ENCODE measurements around the gene CBR3.

Gene CBR3

DNA sequence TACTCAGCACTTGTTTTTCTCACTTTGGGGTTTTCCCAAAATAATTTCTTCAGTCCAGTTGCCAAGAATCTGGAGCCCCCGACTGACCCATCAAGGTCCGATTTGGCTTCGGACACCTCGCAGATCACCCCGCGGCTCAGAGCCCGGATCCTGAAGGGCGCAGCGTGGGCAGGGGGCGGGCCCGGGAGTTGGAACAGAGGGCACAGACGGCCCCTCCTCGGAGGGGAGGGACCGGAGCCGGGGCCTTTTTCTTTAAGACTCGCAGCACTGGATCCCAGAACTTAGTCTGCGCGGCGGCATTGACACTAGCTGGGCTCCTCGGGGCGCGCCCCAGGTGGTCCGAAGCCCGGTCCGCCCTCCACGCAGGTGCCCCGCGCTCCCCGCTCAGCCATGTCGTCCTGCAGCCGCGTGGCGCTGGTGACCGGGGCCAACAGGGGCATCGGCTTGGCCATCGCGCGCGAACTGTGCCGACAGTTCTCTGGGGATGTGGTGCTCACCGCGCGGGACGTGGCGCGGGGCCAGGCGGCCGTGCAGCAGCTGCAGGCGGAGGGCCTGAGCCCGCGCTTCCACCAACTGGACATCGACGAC is at the start of gene CBR3:
Gene CBR3 (plus strand): TSS at position 277 of the 588 bp plus-strand sequence. CDS start 114 bp downstream, at position 391.
- Histone ChIP-seq H3K4me1 (no peaks in the 10 kb centered on the region), H3K27ac (peak within 1 kb of the TSS; percentile 60), H3K4me2 (ENCODE audit: low read length) (peak within 1 kb of the TSS; percentile 49), H2AFZ (peak within 1 kb of the TSS; percentile 68), H3K79me2 (no peaks in the 10 kb centered on the region), H3K27me3 (ENCODE audit: control insufficient read depth, insufficient read depth, low read length) (no peaks in the 10 kb centered on the region), H3K36me3 (ENCODE audit: control insufficient read depth, insufficient read depth, low read length) (no peaks in the 10 kb centered on the region), H3K9ac (no peak within 1 kb of the TSS), H3K4me3 (ENCODE audit: low read depth, low read length) (peak within 1 kb of the TSS; percentile 4), H3K9me3 (ENCODE audit: control insufficient read depth, low read length) (no peaks in the 10 kb centered on the region)
- TF ChIP-seq, protein P1, sequence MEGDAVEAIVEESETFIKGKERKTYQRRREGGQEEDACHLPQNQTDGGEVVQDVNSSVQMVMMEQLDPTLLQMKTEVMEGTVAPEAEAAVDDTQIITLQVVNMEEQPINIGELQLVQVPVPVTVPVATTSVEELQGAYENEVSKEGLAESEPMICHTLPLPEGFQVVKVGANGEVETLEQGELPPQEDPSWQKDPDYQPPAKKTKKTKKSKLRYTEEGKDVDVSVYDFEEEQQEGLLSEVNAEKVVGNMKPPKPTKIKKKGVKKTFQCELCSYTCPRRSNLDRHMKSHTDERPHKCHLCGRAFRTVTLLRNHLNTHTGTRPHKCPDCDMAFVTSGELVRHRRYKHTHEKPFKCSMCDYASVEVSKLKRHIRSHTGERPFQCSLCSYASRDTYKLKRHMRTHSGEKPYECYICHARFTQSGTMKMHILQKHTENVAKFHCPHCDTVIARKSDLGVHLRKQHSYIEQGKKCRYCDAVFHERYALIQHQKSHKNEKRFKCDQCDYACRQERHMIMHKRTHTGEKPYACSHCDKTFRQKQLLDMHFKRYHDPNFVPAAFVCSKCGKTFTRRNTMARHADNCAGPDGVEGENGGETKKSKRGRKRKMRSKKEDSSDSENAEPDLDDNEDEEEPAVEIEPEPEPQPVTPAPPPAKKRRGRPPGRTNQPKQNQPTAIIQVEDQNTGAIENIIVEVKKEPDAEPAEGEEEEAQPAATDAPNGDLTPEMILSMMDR (IDR thresholded peaks at IDR 0.05): no peak

GRCh38 chr21:36087362-36088138 is 47.3 kb upstream of the CBR3 start:
- TF ChIP-seq, protein P1 (IDR thresholded peaks at IDR 0.05): no peak
- no peaks in the 10 kb centered on the region for H3K27me3 ChIP-seq (ENCODE audit: control insufficient read depth, insufficient read depth, low read length)
- no peaks in the 10 kb centered on the region for H3K9me3 ChIP-seq (ENCODE audit: control insufficient read depth, low read length)
- H3K9ac ChIP-seq: no peak overlapping the region
- no peaks in the 10 kb centered on the region for H3K79me2 ChIP-seq
- no peak overlapping the region for H3K4me2 ChIP-seq (ENCODE audit: low read length)
- H3K4me1 ChIP-seq: no peaks in the 10 kb centered on the region
- no peak overlapping the region for H2AFZ ChIP-seq
- H3K27ac ChIP-seq: no peak overlapping the region
- no peaks in the 10 kb centered on the region for H3K36me3 ChIP-seq (ENCODE audit: control insufficient read depth, insufficient read depth, low read length)
- no peak overlapping the region for H3K4me3 ChIP-seq (ENCODE audit: low read depth, low read length)

- no peaks in the 10 kb centered on the region for H3K4me1 ChIP-seq
- TF ChIP-seq, protein P1 (IDR thresholded peaks at IDR 0.05): no peak
- no peak overlapping the region for H3K9ac ChIP-seq
- no peaks in the 10 kb centered on the region for H3K9me3 ChIP-seq (ENCODE audit: control insufficient read depth, low read length)
- no peak overlapping the region for H2AFZ ChIP-seq
- no peaks in the 10 kb centered on the region for H3K36me3 ChIP-seq (ENCODE audit: control insufficient read depth, insufficient read depth, low read length)
- no peak overlapping the region for H3K27ac ChIP-seq
- no peak overlapping the region for H3K4me2 ChIP-seq (ENCODE audit: low read length)
- no peaks in the 10 kb centered on the region for H3K27me3 ChIP-seq (ENCODE audit: control insufficient read depth, insufficient read depth, low read length)
- no peaks in the 10 kb centered on the region for H3K79me2 ChIP-seq
- H3K4me3 ChIP-seq (ENCODE audit: low read depth, low read length): no peak overlapping the region
Observed at GRCh38 chr21:36089946-36090345, 44.9 kb upstream of the CBR3 start.

GRCh38 chr21:36092681-36093080 is 42.2 kb upstream of the CBR3 start:
- Histone ChIP-seq H3K9me3 (ENCODE audit: control insufficient read depth, low read length) (no peaks in the 10 kb centered on the region), H2AFZ (no peak overlapping the region), H3K4me2 (ENCODE audit: low read length) (no peak overlapping the region), H3K27me3 (ENCODE audit: control insufficient read depth, insufficient read depth, low read length) (no peaks in the 10 kb centered on the region), H3K36me3 (ENCODE audit: control insufficient read depth, insufficient read depth, low read length) (no peaks in the 10 kb centered on the region), H3K79me2 (no peaks in the 10 kb centered on the region), H3K9ac (no peak overlapping the region), H3K27ac (no peak overlapping the region), H3K4me3 (ENCODE audit: low read depth, low read length) (no peak overlapping the region), H3K4me1 (no peaks in the 10 kb centered on the region)
- TF ChIP-seq, protein P1 (IDR thresholded peaks at IDR 0.05): no peak
